GM10266 (cell line): ENCODE results near the gene PCK1.

Source experiments
- DNase-seq: peaks from one replicate; pipeline ENCODE4 v3.0.0; 2012; ENCODE audit errors: extremely low spot score
- TF ChIP-seq, protein P1 (sequence below): IDR thresholded peaks from 2 replicates; pipeline ENCODE4 v1.5.1; 2012; ENCODE audit warnings: mild to moderate bottlenecking, low read depth; ENCODE audit not compliant: control insufficient read depth, insufficient read depth; ENCODE audit errors: missing control alignments

PCK1 gene

DNA sequence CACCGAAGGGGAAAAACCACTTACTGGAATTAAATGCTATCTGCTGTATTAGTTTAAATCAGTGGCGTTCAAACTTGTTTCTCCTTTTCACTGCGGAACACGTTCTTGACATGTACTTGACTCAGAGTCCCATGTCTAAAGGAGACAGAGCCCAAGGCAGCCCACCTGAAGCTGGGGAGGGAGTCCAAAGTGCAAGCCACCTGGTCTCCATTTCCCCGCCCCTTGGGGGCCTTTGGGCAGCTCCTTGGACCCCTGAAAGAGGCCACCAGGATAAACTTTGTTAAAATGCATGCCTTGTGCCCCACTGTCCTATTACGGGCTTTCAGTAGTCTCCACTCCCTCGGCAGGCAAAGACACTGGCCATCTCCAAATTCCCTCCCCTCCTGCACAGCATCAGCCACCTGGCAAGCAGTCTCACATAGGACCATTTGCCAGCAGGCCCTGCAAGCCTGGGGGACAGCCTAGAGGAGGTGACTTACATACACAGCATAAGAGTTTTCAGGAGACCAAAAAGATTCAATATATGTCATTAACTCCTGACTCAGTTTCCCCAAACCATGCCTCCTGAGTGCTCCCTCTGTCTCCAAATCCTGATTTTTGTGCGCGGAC lies 6.7 kb downstream of the PCK1 start:
- no peak for DNase-seq
- TF ChIP-seq, protein P1, sequence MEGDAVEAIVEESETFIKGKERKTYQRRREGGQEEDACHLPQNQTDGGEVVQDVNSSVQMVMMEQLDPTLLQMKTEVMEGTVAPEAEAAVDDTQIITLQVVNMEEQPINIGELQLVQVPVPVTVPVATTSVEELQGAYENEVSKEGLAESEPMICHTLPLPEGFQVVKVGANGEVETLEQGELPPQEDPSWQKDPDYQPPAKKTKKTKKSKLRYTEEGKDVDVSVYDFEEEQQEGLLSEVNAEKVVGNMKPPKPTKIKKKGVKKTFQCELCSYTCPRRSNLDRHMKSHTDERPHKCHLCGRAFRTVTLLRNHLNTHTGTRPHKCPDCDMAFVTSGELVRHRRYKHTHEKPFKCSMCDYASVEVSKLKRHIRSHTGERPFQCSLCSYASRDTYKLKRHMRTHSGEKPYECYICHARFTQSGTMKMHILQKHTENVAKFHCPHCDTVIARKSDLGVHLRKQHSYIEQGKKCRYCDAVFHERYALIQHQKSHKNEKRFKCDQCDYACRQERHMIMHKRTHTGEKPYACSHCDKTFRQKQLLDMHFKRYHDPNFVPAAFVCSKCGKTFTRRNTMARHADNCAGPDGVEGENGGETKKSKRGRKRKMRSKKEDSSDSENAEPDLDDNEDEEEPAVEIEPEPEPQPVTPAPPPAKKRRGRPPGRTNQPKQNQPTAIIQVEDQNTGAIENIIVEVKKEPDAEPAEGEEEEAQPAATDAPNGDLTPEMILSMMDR: no peak

DNA sequence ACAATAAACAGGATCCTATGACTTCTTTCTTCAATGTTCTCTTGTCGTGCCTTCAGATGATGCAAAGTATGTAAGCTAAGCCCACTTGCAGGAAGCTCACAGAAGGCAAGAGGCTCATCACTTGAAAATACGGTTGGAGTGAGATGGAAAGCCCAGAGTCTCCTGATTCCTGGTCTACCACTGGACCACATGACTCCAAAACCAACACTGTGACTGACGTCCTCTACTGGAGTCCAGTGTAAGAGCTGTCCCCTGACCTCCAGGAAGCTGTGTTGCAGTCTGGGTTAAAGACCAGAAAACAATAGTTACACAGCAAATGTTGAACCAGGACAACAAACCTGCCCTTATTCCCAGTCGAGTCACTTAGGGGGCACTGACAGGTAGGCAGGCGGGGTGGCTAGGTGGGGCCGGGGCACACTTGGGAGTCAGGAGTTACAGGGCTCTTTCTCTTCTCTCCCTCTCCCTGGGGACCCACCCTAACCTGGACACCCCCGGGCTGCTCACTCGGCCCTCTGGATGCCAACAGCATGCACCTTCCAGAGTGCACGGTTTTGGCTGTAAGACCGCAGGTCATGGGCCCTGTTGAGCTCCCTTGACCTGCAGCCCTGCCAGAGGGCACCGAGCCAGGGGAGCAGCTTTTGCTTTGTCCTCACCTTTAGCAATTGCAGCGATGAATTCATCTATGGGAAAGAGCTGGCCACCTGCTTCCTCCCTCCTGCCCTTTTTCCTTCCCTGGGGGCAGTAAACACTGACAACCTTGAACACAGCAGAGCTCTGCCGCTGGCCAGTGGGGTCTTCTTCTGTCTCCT lies 7.4 kb downstream of the PCK1 start:
- TF ChIP-seq, protein P1: no peak
- DNase-seq: no peak

DNA sequence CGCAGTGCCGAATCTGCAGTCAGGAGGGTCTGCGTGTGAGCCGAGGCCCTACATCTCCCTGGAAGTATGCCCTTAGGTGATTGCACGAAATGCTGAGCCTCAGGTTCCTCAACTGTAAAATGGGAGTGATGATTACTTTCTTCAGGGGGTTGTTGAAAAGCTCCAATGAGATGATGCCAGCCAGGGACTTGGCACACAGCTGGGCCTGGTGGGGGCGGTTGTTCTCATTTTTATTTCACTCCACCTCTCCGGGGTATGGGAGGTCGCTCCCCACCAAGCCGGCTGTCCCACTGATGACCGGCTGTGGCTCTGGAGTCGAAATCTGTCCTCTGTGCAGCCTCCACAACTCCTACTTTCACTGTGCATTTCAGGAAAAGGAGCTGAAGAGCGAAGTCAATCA lies 8.1 kb downstream of the PCK1 start:
- TF ChIP-seq, protein P1: no peak
- no peak for DNase-seq

DNA sequence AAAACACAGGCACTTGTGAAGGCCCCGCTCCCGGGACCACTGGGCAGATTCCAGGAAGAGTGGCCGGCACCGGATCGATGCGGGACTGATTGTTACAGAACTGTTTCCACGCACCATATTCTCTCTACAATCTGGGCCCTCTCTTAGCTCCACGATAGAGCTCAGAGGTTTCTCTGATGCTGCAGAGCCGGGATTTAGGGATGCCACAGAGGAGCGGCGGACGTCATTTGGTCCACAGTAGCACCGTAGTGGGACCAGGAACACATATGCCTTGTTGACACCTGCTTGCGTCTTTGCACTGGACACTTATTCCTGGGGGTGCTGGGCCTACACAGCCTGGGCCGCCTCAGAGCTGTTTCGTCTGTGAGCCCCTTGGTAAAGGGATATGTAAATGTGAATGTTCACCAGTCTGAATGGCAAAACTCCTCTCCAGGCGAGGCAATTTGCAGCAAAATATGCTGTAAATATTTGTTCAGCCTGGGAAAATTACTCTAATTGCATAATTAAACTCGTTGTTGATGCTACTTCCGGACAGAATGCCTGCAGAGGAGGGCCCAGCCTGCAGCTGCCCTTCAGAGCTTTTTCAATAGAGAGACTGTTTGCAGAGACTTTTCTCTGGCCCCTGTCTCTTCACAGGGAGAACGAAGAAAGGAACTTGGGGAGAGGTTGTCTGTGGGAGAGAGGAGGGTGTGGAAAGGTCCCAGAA lies 9.4 kb downstream of the PCK1 start:
- TF ChIP-seq, protein P1: no peak
- DNase-seq: no peak

DNA sequence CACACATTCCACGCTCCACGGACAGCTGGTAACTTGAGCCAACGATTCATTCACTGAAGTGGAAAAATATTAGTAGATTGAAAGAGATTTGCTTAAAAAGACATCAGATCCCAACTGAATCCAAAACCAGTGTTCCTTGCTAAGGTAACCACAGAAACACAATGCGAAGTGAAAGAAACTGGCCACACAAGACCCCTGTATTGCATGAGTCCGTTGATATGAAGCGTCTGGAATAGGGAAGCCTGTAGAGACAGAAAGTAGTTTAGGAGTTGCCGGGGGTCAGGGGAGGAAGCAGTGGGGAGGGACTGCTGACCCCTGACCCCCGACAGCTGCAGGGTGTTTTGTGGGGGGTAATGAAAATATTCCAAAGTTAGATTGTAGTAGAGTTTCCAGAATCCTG lies 10.0 kb downstream of the PCK1 start:
- TF ChIP-seq, protein P1: no peak
- DNase-seq: no peak

DNA sequence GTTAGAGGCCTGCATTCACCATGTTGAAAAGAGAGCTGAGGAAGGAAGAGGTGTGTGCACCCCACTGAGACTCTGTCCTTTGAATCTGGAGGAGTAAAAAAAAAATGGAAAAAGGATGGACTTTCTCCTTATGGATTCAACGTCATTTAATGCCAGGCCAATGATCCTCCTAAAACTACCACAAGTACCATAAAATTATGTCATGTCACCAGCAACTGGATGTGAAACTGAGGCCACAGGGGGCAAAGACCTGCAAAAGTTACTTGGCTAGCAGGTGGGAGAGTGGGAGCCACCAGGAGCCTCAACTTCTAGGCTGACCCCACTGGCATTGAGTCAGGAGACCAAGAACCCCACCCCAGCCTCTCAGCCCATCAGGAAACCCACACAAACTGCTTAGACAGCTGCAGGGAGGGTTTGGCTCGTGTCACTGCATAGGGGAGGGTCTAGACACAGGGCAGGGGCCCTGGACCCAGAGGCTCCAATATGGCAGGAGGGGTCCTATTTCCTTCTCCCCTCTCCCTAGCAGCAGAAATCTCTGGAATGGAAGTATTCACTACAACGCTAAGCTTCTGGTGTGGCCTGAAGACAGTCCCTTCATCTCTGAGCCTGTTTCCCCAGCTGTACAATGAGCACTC lies 11.0 kb downstream of the PCK1 start:
- TF ChIP-seq, protein P1: no peak
- no peak for DNase-seq
